GM18867 (cell line): ENCODE measurements around the gene CCNDBP1.
"Not testable (repeated sequence)": the region's sequence is repeated elsewhere in the genome, so short reads cannot be mapped to it uniquely, and the experiment has no call there.

Experiments used
- ATAC-seq: cut with Tn5 transposase; IDR thresholded peaks from one replicate; pipeline ENCODE4 v1.9.1; 2021; ENCODE audit warnings: mild to moderate bottlenecking, moderate library complexity; ENCODE audit not compliant: unreplicated experiment

The CCNDBP1 gene

GRCh38 chr15:43214169-43214568 lies 29.0 kb downstream of the CCNDBP1 start:
- no peak for ATAC-seq

DNA sequence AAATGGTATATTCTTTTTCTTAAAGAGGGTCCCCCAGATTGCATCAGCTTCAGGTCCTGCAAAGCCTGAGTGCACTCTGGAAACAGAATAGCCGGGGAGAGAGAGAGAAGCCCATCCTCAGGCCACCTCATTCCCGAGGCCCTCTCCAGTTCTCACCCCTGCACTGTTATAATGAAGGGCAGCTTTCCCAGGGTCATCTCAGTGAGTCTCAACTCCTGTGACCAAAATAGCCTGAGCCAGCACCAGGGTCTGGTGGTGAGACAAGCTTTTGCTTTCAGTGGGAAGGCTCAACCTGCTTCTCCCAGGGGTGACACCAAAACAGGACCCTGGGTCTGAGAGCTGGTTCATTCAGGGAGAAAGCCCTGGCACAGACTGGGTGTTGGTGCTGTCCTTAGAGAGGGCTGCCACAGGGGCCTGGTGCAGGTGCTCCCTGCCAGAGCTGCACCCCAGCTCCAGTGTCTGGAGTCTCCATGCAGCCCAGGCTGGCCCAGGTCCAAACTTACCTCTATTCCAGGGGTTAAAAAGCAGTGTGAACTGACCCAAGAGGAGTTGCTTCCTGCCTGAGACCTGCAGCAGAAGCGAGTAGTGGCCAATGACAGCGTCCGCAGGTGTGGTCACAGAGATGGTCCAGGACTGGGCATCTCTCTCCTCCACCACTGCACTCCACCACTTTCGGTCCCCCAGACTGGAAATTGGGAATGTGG lies 29.5 kb downstream of the CCNDBP1 start:
- ATAC-seq, result no peak

- ATAC-seq, result no peak
Measured at GRCh38 chr15:43215961-43216360, 30.8 kb downstream of the CCNDBP1 start.

- ATAC-seq, result no peak
Measured at GRCh38 chr15:43218908-43219706, 33.9 kb downstream of the CCNDBP1 start.

DNA sequence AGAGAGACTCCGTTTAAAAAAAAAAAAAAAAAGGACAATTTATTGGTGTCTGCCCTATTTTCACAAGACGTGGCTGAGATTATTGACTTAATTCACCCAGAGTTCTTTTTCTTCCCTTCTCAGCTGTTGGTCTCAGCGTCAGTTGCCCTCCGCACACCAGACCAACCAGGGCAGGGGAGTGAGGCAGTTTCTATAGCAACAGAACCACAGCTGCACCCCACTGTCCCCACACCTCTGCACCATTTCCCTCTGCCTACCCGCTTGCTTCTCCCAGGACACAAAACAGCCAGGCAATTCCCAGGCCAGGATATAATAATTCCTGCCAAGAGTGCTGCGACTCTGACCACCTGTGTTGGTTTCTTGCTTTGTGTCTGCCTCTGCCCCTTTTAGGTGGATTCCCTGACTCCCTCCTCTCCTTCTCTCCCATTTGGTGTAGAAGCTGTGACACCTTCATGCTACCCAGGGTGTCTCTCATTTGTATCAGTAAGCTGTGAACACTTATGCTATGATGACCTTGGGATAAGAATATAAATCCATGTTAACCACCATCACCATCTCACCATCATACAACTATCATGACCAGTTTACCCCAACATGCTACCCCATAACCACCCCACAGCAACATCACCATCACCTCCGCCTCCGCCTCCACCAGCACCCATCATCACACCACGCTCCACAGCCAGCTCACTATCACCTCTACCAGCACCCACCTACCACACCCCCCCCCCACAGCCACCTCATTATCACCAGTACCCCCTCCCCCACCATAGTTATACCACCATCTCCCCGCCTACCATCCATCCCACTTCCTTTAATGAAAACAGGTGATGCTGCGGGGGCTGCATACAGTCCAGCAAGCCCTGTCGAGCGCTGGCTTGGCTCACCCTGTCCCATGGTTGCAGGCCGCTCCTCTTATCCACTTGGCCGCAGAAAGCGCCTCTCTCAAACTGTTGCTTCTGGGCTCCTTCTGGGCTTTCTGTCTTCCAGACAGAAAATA lies 35.0 kb downstream of the CCNDBP1 start:
- ATAC-seq, result no peak

- no peak for ATAC-seq
Measured at GRCh38 chr15:43220991-43221403, 35.8 kb downstream of the CCNDBP1 start, which contains the start of gene EPB42. EPB42 (minus strand) TSS chr15:43221018; CDS start chr15:43220825, 193 bp downstream.

- ATAC-seq, result no peak
Measured at GRCh38 chr15:43221422-43221821, 36.2 kb downstream of the CCNDBP1 start.

DNA sequence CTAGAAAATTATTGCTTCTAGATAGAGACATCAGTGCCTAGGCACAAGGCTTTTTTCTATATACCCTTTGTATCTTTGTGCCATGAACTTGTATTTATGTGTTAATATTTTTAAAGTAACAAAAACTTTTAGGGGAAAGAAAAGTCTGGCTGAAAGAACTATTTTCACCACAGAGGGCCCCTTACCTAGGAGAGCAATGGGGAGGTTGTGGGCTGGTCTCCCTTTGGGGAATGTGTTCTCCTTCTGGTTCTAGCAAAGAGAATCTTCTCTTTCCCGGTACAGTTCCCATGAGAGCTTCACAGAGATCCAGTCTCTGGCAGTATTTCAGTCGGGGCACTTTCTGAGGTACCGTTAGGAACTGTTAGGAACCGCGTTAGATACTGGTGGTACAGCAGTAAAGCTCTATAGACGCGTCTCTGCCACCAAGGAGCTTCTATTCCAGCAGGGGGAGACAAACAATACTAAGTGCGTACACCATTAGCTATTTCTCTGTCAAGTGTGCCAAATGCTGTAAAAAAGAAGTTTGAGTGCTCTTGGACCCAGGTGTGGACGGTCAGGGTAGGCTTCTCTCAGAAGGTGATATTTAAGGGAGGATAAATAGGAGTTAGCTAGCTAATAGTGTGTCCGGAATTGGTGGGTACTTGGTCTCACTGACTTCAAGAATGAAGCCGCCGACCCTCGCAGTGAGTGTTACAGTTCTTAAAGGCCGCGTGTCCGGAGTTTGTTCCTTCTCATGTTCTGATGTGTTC lies 40.2 kb downstream of the CCNDBP1 start:
- ATAC-seq, result no peak

- not testable (repeated sequence) for ATAC-seq
Measured at GRCh38 chr15:43225950-43226255, 40.7 kb downstream of the CCNDBP1 start.

- no peak for ATAC-seq
Measured at GRCh38 chr15:43226436-43227305, 41.5 kb downstream of the CCNDBP1 start.

DNA sequence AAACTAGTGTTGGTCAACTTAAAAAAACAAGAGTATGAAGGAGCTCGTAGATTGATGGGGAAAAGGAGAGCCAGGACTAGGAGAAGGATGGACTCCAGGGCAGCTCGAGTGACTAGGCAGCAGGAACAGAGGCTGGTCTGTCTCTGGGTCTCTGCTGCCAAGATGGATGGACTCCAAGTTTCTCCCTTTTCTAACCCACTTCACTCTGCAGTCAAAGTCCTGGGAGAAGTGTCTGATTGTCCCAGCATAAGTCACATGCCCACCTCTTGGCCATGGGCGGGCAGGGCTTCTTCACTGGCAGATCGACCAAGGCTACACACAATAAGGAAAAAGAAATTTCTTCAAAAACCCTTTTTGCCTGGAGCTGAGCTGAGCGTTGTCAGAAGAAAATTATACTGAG lies 44.8 kb downstream of the CCNDBP1 start:
- ATAC-seq, result no peak

GRCh38 chr15:43230640-43231115 lies 45.5 kb downstream of the CCNDBP1 start:
- ATAC-seq, result no peak

DNA sequence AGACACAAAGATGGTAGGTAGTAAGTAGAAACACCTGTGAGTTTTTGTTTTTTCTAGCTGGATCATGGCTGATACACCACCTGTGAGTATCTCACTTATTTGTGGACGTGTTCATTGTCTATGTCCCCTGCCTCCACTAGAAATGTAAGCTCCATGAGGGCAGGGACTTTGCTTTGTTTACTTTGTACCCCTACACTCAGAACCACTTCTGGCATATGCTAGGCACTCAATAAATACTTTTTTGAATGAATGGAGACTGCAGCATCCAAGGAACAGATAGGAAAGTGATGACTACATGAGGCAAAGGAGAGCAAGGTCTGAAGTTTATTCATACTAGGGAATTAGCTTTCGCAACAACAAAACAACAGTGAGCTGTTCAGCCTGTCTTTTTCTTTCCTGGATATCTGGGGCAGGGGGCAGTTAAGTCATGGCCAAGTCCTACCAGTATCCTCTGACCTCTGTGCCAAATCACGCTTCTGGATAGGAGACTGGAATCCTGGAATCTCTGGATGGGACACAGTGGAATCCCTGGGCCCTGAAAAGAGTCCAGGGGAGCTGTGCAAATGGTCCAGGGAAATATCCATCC lies 47.2 kb downstream of the CCNDBP1 start:
- no peak for ATAC-seq

DNA sequence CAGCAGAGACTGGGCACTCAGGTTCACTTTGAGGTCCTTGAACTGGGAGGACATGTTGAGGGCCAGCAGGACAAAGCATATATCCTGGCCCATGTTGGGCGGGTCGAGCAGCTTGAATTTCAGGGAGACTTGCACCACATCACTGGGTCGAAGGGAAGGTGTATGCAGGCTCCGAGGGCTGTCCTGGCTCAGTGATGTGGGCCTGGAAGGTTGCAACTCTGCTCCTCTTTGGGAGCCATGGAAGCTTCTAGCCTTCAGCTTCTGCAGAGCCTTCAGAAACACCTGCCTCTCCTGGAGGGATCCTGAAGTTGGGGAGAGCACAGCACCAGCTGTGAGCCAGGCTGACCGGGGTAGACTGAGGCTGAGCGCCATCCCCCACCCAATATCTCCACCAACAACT lies 50.3 kb downstream of the CCNDBP1 start:
- no peak for ATAC-seq

- no peak for ATAC-seq
Measured at GRCh38 chr15:43237842-43238470, 52.8 kb downstream of the CCNDBP1 start.

DNA sequence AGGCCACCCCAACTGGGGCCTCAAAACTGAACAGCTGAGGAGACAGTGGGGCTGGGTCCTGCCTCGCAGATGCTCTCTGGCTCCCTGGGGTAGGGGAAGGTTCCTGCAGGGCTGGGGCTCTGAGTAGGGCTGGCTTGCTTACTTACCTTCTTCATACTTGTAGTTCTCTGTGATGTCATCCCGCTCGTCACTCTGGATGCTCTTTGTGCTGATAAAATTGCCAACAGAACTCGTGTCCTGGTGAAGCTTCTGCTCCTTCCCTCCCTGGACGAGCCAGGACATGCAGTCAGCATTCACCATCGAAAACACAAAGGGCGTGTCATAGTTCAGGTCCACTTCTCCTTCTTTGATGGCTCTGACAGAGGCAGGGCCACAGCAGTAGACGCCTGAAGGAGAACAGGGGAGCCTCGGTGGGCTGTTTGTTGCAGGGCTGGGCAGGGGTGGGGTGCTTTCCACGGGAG lies 53.5 kb downstream of the CCNDBP1 start:
- ATAC-seq, result no peak

DNA sequence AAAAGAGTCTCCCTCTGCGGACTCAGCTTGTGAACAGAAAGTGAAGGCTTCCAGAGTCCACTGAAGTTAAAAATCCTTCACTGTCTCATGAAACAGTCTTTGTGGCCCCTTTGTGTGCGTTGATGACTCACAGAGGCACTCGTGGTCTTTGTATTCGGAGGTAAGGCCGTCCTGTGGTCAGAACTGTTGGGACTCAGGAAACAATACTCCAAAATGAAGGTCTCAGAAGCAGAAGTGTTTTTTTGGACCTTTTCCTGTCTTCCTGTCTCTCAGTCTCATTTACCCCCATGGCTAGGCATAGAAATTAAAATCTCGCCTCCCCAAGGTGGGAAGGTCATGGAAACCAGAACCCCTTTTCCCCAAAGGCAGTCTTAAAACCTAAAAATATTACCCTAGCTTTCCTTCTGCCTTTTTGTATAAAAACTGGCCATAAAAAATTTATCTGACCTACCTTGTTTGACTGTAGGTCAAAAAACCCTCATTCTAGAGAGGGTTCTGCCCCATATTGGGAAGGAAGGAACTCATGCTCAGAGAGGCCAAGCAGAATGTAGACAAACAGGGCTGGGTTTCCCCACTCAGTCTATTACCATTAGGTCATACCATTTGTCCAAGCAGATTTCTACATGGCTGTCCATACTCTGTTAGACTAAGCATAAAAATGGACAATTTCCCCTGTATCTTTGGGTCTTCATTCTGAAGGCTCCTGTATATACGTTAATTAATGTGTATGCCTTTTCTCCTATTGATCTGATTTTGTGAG lies 54.7 kb downstream of the CCNDBP1 start:
- no peak for ATAC-seq

- no peak for ATAC-seq
Measured at GRCh38 chr15:43241100-43241499, 55.9 kb downstream of the CCNDBP1 start.
